Measurements from ENCODE around the gene SPEM1.
A peak's percentile ranks its signal among the peaks of the same experiment; 100 is the strongest.
"Not testable (repeated sequence)": the region's sequence is repeated elsewhere in the genome, so short reads cannot be mapped to it uniquely, and the experiment has no call there.

SPEM1 gene

GRCh38 chr17:7443499-7444485 is 23.7 kb downstream of the SPEM1 start:
- no peak for DNase-seq

- peak; percentile 54 for DNase-seq
These were observed 24.8 kb downstream of the SPEM1 start, which contains the start of gene CHRNB1 for GRCh38 chr17:7444682-7445618. CHRNB1 (plus strand) TSS chr17:7445061; CDS start chr17:7445128, 67 bp downstream.

GRCh38 chr17:7445619-7445968 is 25.5 kb downstream of the SPEM1 start:
- no peak for DNase-seq

- no peak for DNase-seq
These were observed 28.3 kb downstream of the SPEM1 start for GRCh38 chr17:7448461-7448860.

- no peak for DNase-seq
These were observed 39.9 kb downstream of the SPEM1 start for GRCh38 chr17:7459961-7460545.

- no peak for DNase-seq
These were observed 40.9 kb downstream of the SPEM1 start for GRCh38 chr17:7460850-7461660.

- no peak for DNase-seq
These were observed 42.6 kb downstream of the SPEM1 start for GRCh38 chr17:7462474-7463371.

- DNase-seq: no peak
These were observed 43.3 kb downstream of the SPEM1 start for GRCh38 chr17:7463372-7463846.

- no peak for DNase-seq
These were observed 44.0 kb downstream of the SPEM1 start for GRCh38 chr17:7464081-7464480.

GRCh38 chr17:7465597-7466275 is 45.6 kb downstream of the SPEM1 start:
- DNase-seq: no peak

- no peak for DNase-seq
These were observed 46.2 kb downstream of the SPEM1 start for GRCh38 chr17:7466318-7466638.

- DNase-seq: no peak
These were observed 46.7 kb downstream of the SPEM1 start for GRCh38 chr17:7466639-7467341.

- no peak for DNase-seq
These were observed 47.4 kb downstream of the SPEM1 start for GRCh38 chr17:7467498-7467897.

GRCh38 chr17:7468290-7468689 is 48.2 kb downstream of the SPEM1 start:
- DNase-seq: no peak

- DNase-seq: no peak
These were observed 48.8 kb downstream of the SPEM1 start for GRCh38 chr17:7468804-7469389.

GRCh38 chr17:7469843-7470242 is 49.7 kb downstream of the SPEM1 start:
- not testable (repeated sequence) for DNase-seq

GRCh38 chr17:7470457-7470973 is 50.4 kb downstream of the SPEM1 start:
- not testable (repeated sequence) for DNase-seq
